CD14-positive monocyte (primary cell): ENCODE data around the gene BDKRB2. TPM values are rescaled to one million over a fixed set of nuclear protein-coding genes. Genes with fewer than 3 reads are reported as not detected.

Experiments used
- DNase-seq, 3 donors: peaks; one replicate each; pipeline ENCODE4 v3.0.0-alpha.2; 2011 to 2022
- H2AFZ ChIP-seq: 2 replicates; pipeline ENCODE4 v1.6.0; 2012; ENCODE audit warnings: mild to moderate bottlenecking, low read depth, low read length, inconsistent platforms; ENCODE audit not compliant: insufficient read depth, poor library complexity, severe bottlenecking
- H3K27ac ChIP-seq, 2 donors: 1 replicate in 1 of 2; 2 replicates in 1 of 2; pipeline ENCODE4 v1.5.1; 2012 to 2013; ENCODE audit warnings: low read length in 2 of 2, control low read depth in 1 of 2, inconsistent platforms in 1 of 2, low read depth in 1 of 2, mild to moderate bottlenecking in 1 of 2
- H3K27me3 ChIP-seq, 2 donors: one replicate each; pipeline versions ENCODE4 v1.6.0 to v1.6.1; 2011 to 2013; ENCODE audit warnings: low read length in 2 of 2; ENCODE audit not compliant: control insufficient read depth in 2 of 2, insufficient read depth in 2 of 2
- H3K36me3 ChIP-seq, 2 donors: replicated peaks in 1 of 2; 1 replicate in 1 of 2; 2 replicates in 1 of 2; pipeline versions ENCODE4 v1.5.1 to v1.6.1; 2012 to 2013; ENCODE audit warnings: low read length in 2 of 2, control low read depth in 1 of 2, inconsistent platforms in 1 of 2, mild to moderate bottlenecking in 1 of 2; ENCODE audit not compliant: insufficient read depth in 2 of 2, control insufficient read depth in 1 of 2
- H3K4me1 ChIP-seq, 2 donors: 1 replicate in 1 of 2; 2 replicates in 1 of 2; pipeline versions ENCODE4 v1.5.1 to v1.6.1; 2012 to 2013; ENCODE audit warnings: low read length in 2 of 2, control low read depth in 1 of 2, inconsistent platforms in 1 of 2, mild to moderate bottlenecking in 1 of 2, moderate library complexity in 1 of 2; ENCODE audit not compliant: insufficient read depth in 2 of 2, control insufficient read depth in 1 of 2
- H3K4me2 ChIP-seq: replicated peaks from 2 replicates; pipeline ENCODE3; 2012; ENCODE audit warnings: low read length, moderate library complexity, mild to moderate bottlenecking; ENCODE audit not compliant: poor library complexity, severe bottlenecking; ENCODE audit errors: extremely low read depth
- H3K4me3 ChIP-seq, 3 experiments: fragments of 200-600 bp in 1 of 3; sonication (generic) in 1 of 3; replicated peaks in 1 of 3; 1 replicate in 2 of 3; 2 replicates in 1 of 3; pipeline ENCODE4 v1.5.1; 2011 to 2013; ENCODE audit warnings: low read length in 3 of 3, mild to moderate bottlenecking in 3 of 3, control low read depth in 2 of 3, low read depth in 2 of 3, inconsistent platforms in 1 of 3, moderate library complexity in 1 of 3
- H3K79me2 ChIP-seq: 2 replicates; pipeline ENCODE4 v1.6.0; 2012; ENCODE audit warnings: mild to moderate bottlenecking, control low read depth, inconsistent platforms, low read length, moderate library complexity; ENCODE audit not compliant: insufficient read depth
- H3K9ac ChIP-seq: 2 replicates; pipeline ENCODE4 v1.6.0; 2017; ENCODE audit warnings: low read length, mild to moderate bottlenecking; ENCODE audit not compliant: insufficient read depth, poor library complexity, severe bottlenecking
- H3K9me3 ChIP-seq, 2 donors: replicated peaks in 1 of 2; 1 replicate in 1 of 2; 2 replicates in 1 of 2; pipeline versions ENCODE4 v1.5.1 to v1.6.1; 2012 to 2013; ENCODE audit warnings: low read length in 2 of 2, control low read depth in 1 of 2; ENCODE audit not compliant: control insufficient read depth in 1 of 2, insufficient read depth in 1 of 2
- H4K20me1 ChIP-seq: 2 replicates; pipeline ENCODE4 v1.6.0; 2012; ENCODE audit warnings: mild to moderate bottlenecking, low read length, control low read depth, moderate library complexity; ENCODE audit not compliant: insufficient read depth
- H3K27ac Mint-ChIP-seq, 7 donors: one replicate each; pipeline ENCODE4 v1.8.0; 2020; ENCODE audit warnings: mild to moderate bottlenecking in 7 of 7, mixed read lengths in 7 of 7, moderate library complexity in 6 of 7, inconsistent platforms in 2 of 7
- H3K27me3 Mint-ChIP-seq, 3 donors: one replicate each; pipeline ENCODE4 v1.8.0; 2021 to 2022; ENCODE audit warnings: low read depth in 3 of 3, mild to moderate bottlenecking in 3 of 3, mixed read lengths in 3 of 3, moderate library complexity in 3 of 3, inconsistent platforms in 1 of 3
- H3K36me3 Mint-ChIP-seq, 2 donors: one replicate each; pipeline ENCODE4 v1.8.0; 2020; ENCODE audit warnings: mixed read lengths in 2 of 2, inconsistent platforms in 1 of 2, mild to moderate bottlenecking in 1 of 2
- H3K4me1 Mint-ChIP-seq: one replicate; pipeline ENCODE4 v1.8.0; 2020; ENCODE audit warnings: mild to moderate bottlenecking, mixed read lengths
- H3K4me3 Mint-ChIP-seq, 2 donors: one replicate each; pipeline ENCODE4 v1.8.0; 2020; ENCODE audit warnings: mild to moderate bottlenecking in 2 of 2, mixed read lengths in 2 of 2, moderate library complexity in 1 of 2
- H3K9me3 Mint-ChIP-seq, 7 donors: one replicate each; pipeline ENCODE4 v1.8.0; 2020 to 2022; ENCODE audit warnings: mixed read lengths in 7 of 7, mild to moderate bottlenecking in 6 of 7, moderate library complexity in 6 of 7, inconsistent platforms in 2 of 7
- CTCF ChIP-seq: fragments of 200-600 bp; IDR thresholded peaks from one replicate; pipeline ENCODE4 v1.8.0; 2022; ENCODE audit warnings: antibody characterized with exemption, mild to moderate bottlenecking
- WGBS: methylation state at CpG from one replicate; pipeline ENCODE4 v1.1.5; 2013; ENCODE audit warnings: missing lambda C conversion rate; ENCODE audit not compliant: insufficient coverage; 5-methylcytosine and 5-hydroxymethylcytosine counted together
- intact Hi-C, 2 donors: fragments of 100-400 bp; cut with micrococcal nuclease; formaldehyde crosslinking; loops; one replicate each; pipeline versions ENCODE4 v1.15.0 to v1.15.1; 2023
- polyA plus RNA-seq, 3 donors: library from polyadenylated mRNA; depleted of rRNA in 1 of 3; unstranded in 2 of 3; stranded (reverse) in 1 of 3; fragments of 300-500 nt in 2 of 3; fragments of >200 nt in 1 of 3; fragmentation: Illumina TruSeq in 2 of 3; gene quantifications; 1 replicate in 2 of 3; 2 replicates in 1 of 3; pipeline ENCODE4 v1.2.3, GENCODE V29; 2012 to 2021

Gene BDKRB2
- polyA plus RNA-seq, 3 donors: not detected

- no peaks in the 10 kb centered on the region for H4K20me1 ChIP-seq
- Mint-ChIP-seq H3K4me1 (no peaks in the 10 kb centered on the region), H3K4me3 (no peak overlapping the region), H3K9me3 (peaks cover 0 to 6% (median 2%) of the 10 kb centered on the region in 7 donors), H3K27me3 (peaks cover 0 to 7% (median 5%) of the 10 kb centered on the region in 3 donors), H3K27ac (no peak overlapping the region), H3K36me3 (no peaks in the 10 kb centered on the region)
- H3K27me3 ChIP-seq: no peaks in the 10 kb centered on the region
- H2AFZ ChIP-seq: no peak overlapping the region
- H3K27ac ChIP-seq: no peak overlapping the region
- no peaks in the 10 kb centered on the region for H3K9me3 ChIP-seq
- no peak for DNase-seq
- no peaks in the 10 kb centered on the region for H3K36me3 ChIP-seq
- no peaks in the 10 kb centered on the region for H3K4me1 ChIP-seq
- 70% methylated on average over 3 of the region's 3 CpGs for WGBS
- H3K79me2 ChIP-seq: no peaks in the 10 kb centered on the region
- no peak overlapping the region for H3K4me3 ChIP-seq
- TF ChIP-seq CTCF: no peak
- no peak overlapping the region for H3K4me2 ChIP-seq
- H3K9ac ChIP-seq: no peak overlapping the region
- intact Hi-C loops: no loop called here
These were observed 29.0 kb downstream of the BDKRB2 start for GRCh38 chr14:96233661-96234060.

GRCh38 chr14:96235426-96235825, 30.8 kb downstream of the BDKRB2 start:
- Mint-ChIP-seq H3K4me3 (no peak overlapping the region), H3K9me3 (peaks cover 0 to 2% (median 0%) of the 10 kb centered on the region in 7 donors), H3K27me3 (peaks cover 2 to 12% (median 4%) of the 10 kb centered on the region in 3 donors), H3K27ac (no peak overlapping the region), H3K4me1 (no peaks in the 10 kb centered on the region), H3K36me3 (no peaks in the 10 kb centered on the region)
- no peak for TF ChIP-seq CTCF
- WGBS: no CpG with 5 or more reads among the region's 4 CpGs
- H3K9me3 ChIP-seq: no peaks in the 10 kb centered on the region
- H3K4me3 ChIP-seq: no peak overlapping the region
- no peaks in the 10 kb centered on the region for H3K27me3 ChIP-seq
- H2AFZ ChIP-seq: no peak overlapping the region
- no peaks in the 10 kb centered on the region for H3K36me3 ChIP-seq
- H3K9ac ChIP-seq: no peak overlapping the region
- no peaks in the 10 kb centered on the region for H3K79me2 ChIP-seq
- H3K4me1 ChIP-seq: no peaks in the 10 kb centered on the region
- no peak overlapping the region for H3K4me2 ChIP-seq
- intact Hi-C loops: no loop called here
- no peaks in the 10 kb centered on the region for H4K20me1 ChIP-seq
- DNase-seq: no peak
- no peak overlapping the region for H3K27ac ChIP-seq
